ENCODE measurements around the gene PKNOX2. TPM values are rescaled to one million over a fixed set of nuclear protein-coding genes. Genes with fewer than 3 reads are reported as not detected.

Gene PKNOX2
- total RNA-seq, 1 experiment from 2014 or later = 3.7 TPM

DNA sequence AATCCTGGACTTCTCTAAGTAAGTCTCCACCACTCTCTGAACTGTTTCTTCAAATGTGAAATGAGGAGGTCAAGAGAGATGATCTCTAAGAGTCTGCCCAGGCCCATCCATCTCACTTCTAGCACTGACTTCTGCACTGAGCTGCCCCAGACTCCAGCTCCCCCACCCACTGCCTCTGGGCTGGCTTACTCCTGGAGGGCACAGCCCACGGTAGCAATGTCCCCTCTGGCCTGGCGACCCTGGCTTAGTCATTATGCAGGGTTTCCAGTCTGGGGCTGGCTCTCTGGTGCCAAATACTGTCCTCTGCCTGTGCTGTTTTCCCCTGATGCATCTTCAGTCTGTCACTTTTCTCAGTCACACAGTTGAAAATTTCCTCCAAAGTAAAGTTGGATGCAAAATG lies 60.9 kb downstream of the PKNOX2 start:
- CTCF ChIA-PET = interaction anchor here (1.0 to 3.3 kb wide), 7 partner anchors 11 to 119 kb away, joined by 3 to 18 read pairs (median 7); no protein-coding TSS in a partner anchor
- TF ChIP-seq NFE2L1 (CRISPR knock-in tag; IDR thresholded peaks at IDR 0.05) (no peak), CREM (CRISPR knock-in tag; IDR thresholded peaks at IDR 0.05) (no peak), OVOL2 (CRISPR knock-in tag; IDR thresholded peaks at IDR 0.05; ENCODE audit: borderline replicate concordance) (no peak), ELF4 (CRISPR knock-in tag; IDR thresholded peaks at IDR 0.05; ENCODE audit: low read depth) (no peak), PRRX2 (CRISPR knock-in tag; IDR thresholded peaks at IDR 0.05) (no peak), ZNF396 (CRISPR knock-in tag; IDR thresholded peaks at IDR 0.05; ENCODE audit: borderline replicate concordance) (no peak), ZNF121 (CRISPR knock-in tag; IDR thresholded peaks at IDR 0.05) (no peak), CREB1 (CRISPR knock-in tag; IDR thresholded peaks at IDR 0.05) (no peak), GABPB1 (CRISPR knock-in tag; IDR thresholded peaks at IDR 0.05) (no peak), FOXK1 (CRISPR knock-in tag; IDR thresholded peaks at IDR 0.05) (no peak), ETV6 (CRISPR knock-in tag; IDR thresholded peaks at IDR 0.05) (no peak), JUN (CRISPR knock-in tag; IDR thresholded peaks at IDR 0.05) (no peak), MYBL2 (CRISPR knock-in tag; IDR thresholded peaks at IDR 0.05) (no peak)
- TF ChIP-seq, protein P1, sequence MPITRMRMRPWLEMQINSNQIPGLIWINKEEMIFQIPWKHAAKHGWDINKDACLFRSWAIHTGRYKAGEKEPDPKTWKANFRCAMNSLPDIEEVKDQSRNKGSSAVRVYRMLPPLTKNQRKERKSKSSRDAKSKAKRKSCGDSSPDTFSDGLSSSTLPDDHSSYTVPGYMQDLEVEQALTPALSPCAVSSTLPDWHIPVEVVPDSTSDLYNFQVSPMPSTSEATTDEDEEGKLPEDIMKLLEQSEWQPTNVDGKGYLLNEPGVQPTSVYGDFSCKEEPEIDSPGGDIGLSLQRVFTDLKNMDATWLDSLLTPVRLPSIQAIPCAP (CRISPR knock-in tag; IDR thresholded peaks at IDR 0.05) = no peak
- TF ChIP-seq, protein P2, sequence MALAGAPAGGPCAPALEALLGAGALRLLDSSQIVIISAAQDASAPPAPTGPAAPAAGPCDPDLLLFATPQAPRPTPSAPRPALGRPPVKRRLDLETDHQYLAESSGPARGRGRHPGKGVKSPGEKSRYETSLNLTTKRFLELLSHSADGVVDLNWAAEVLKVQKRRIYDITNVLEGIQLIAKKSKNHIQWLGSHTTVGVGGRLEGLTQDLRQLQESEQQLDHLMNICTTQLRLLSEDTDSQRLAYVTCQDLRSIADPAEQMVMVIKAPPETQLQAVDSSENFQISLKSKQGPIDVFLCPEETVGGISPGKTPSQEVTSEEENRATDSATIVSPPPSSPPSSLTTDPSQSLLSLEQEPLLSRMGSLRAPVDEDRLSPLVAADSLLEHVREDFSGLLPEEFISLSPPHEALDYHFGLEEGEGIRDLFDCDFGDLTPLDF (CRISPR knock-in tag; IDR thresholded peaks at IDR 0.05) = no peak
- TF ChIP-seq, protein P3, sequence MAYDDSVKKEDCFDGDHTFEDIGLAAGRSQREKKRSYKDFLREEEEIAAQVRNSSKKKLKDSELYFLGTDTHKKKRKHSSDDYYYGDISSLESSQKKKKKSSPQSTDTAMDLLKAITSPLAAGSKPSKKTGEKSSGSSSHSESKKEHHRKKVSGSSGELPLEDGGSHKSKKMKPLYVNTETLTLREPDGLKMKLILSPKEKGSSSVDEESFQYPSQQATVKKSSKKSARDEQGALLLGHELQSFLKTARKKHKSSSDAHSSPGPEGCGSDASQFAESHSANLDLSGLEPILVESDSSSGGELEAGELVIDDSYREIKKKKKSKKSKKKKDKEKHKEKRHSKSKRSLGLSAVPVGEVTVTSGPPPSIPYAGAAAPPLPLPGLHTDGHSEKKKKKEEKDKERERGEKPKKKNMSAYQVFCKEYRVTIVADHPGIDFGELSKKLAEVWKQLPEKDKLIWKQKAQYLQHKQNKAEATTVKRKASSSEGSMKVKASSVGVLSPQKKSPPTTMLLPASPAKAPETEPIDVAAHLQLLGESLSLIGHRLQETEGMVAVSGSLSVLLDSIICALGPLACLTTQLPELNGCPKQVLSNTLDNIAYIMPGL (CRISPR knock-in tag; IDR thresholded peaks at IDR 0.05) = no peak
- TF ChIP-seq, protein P4, sequence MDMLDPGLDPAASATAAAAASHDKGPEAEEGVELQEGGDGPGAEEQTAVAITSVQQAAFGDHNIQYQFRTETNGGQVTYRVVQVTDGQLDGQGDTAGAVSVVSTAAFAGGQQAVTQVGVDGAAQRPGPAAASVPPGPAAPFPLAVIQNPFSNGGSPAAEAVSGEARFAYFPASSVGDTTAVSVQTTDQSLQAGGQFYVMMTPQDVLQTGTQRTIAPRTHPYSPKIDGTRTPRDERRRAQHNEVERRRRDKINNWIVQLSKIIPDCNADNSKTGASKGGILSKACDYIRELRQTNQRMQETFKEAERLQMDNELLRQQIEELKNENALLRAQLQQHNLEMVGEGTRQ (CRISPR knock-in tag; IDR thresholded peaks at IDR 0.05) = no peak
- TF ChIP-seq, protein P5, sequence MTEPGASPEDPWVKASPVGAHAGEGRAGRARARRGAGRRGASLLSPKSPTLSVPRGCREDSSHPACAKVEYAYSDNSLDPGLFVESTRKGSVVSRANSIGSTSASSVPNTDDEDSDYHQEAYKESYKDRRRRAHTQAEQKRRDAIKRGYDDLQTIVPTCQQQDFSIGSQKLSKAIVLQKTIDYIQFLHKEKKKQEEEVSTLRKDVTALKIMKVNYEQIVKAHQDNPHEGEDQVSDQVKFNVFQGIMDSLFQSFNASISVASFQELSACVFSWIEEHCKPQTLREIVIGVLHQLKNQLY (CRISPR knock-in tag; IDR thresholded peaks at IDR 0.05) = no peak
- TF ChIP-seq, protein P6, sequence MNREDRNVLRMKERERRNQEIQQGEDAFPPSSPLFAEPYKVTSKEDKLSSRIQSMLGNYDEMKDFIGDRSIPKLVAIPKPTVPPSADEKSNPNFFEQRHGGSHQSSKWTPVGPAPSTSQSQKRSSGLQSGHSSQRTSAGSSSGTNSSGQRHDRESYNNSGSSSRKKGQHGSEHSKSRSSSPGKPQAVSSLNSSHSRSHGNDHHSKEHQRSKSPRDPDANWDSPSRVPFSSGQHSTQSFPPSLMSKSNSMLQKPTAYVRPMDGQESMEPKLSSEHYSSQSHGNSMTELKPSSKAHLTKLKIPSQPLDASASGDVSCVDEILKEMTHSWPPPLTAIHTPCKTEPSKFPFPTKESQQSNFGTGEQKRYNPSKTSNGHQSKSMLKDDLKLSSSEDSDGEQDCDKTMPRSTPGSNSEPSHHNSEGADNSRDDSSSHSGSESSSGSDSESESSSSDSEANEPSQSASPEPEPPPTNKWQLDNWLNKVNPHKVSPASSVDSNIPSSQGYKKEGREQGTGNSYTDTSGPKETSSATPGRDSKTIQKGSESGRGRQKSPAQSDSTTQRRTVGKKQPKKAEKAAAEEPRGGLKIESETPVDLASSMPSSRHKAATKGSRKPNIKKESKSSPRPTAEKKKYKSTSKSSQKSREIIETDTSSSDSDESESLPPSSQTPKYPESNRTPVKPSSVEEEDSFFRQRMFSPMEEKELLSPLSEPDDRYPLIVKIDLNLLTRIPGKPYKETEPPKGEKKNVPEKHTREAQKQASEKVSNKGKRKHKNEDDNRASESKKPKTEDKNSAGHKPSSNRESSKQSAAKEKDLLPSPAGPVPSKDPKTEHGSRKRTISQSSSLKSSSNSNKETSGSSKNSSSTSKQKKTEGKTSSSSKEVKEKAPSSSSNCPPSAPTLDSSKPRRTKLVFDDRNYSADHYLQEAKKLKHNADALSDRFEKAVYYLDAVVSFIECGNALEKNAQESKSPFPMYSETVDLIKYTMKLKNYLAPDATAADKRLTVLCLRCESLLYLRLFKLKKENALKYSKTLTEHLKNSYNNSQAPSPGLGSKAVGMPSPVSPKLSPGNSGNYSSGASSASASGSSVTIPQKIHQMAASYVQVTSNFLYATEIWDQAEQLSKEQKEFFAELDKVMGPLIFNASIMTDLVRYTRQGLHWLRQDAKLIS (CRISPR knock-in tag; IDR thresholded peaks at IDR 0.05; ENCODE audit: borderline replicate concordance) = no peak
- TF ChIP-seq, protein P7, sequence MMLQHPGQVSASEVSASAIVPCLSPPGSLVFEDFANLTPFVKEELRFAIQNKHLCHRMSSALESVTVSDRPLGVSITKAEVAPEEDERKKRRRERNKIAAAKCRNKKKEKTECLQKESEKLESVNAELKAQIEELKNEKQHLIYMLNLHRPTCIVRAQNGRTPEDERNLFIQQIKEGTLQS (CRISPR knock-in tag; conservative IDR thresholded peaks at IDR 0.05) = no peak

More for the DNA sequence above, 60.9 kb downstream of the PKNOX2 start:
- Mint-ChIP-seq H3K4me3 (no peak overlapping the region), H3K9me3 (no peaks in the 10 kb centered on the region), H3K4me1 (peaks cover 60% of the 10 kb centered on the region), H3K36me3 (no peaks in the 10 kb centered on the region), H3K27me3 (ENCODE audit: low read depth) (peaks cover 6% of the 10 kb centered on the region; the same call in 1 of the 2 replicates), H3K27ac (no peak overlapping the region)
- POLR2A ChIA-PET = no interaction called here
- DNase-seq (ENCODE audit: low spot score) = no peak
- no peak for ATAC-seq

Measured in WTC11 (cell line).